ENCODE results near the gene DNAAF8.

The DNAAF8 gene

GRCh38 chr16:4734730-4735535 lies 596 bp downstream of the DNAAF8 start:
- TF ChIP-seq POLR2AphosphoS5 (IDR thresholded peaks at IDR 0.05; ENCODE audit: low read depth, low read length) (peak; percentile 49; the same call in 1 of the 2 replicates), SIN3A (IDR thresholded peaks at IDR 0.05; ENCODE audit: borderline replicate concordance, insufficient read depth, low read length) (peak; percentile 94; the same call in 1 of the 2 replicates), FOXP2 (optimal IDR thresholded peaks at IDR 0.05; ENCODE audit: borderline replicate concordance, extremely low read depth, extremely low read length, insufficient read depth) (no peak)

DNA sequence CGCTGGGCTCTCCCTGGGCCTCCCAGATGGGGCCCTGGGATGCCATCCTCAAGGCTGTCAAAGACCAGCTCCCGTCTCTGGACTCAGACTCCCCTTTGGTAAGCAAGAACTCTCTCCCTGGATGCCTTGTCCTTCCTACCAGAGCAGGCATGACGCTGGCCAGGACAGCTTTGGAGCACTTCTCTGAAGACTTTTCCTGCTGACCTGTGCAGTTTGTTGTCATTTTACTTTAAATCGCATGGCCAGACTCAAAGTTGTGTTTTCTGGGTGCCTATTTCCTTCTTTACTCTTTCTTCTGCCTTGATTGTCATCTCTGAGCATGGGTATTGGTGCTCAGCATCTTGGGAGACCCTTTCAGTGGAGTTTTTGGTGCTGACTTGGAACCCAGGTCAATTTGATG lies 2.2 kb downstream of the DNAAF8 start:
- no peak for TF ChIP-seq TAF1 (IDR thresholded peaks at IDR 0.05; ENCODE audit: borderline replicate concordance, insufficient read depth, low read length)
- no peak for TF ChIP-seq SIN3A (IDR thresholded peaks at IDR 0.05; ENCODE audit: borderline replicate concordance, insufficient read depth, low read length)
- no peak for TF ChIP-seq FOXP2 (optimal IDR thresholded peaks at IDR 0.05; ENCODE audit: borderline replicate concordance, extremely low read depth, extremely low read length, insufficient read depth)
- TF ChIP-seq, protein P1, sequence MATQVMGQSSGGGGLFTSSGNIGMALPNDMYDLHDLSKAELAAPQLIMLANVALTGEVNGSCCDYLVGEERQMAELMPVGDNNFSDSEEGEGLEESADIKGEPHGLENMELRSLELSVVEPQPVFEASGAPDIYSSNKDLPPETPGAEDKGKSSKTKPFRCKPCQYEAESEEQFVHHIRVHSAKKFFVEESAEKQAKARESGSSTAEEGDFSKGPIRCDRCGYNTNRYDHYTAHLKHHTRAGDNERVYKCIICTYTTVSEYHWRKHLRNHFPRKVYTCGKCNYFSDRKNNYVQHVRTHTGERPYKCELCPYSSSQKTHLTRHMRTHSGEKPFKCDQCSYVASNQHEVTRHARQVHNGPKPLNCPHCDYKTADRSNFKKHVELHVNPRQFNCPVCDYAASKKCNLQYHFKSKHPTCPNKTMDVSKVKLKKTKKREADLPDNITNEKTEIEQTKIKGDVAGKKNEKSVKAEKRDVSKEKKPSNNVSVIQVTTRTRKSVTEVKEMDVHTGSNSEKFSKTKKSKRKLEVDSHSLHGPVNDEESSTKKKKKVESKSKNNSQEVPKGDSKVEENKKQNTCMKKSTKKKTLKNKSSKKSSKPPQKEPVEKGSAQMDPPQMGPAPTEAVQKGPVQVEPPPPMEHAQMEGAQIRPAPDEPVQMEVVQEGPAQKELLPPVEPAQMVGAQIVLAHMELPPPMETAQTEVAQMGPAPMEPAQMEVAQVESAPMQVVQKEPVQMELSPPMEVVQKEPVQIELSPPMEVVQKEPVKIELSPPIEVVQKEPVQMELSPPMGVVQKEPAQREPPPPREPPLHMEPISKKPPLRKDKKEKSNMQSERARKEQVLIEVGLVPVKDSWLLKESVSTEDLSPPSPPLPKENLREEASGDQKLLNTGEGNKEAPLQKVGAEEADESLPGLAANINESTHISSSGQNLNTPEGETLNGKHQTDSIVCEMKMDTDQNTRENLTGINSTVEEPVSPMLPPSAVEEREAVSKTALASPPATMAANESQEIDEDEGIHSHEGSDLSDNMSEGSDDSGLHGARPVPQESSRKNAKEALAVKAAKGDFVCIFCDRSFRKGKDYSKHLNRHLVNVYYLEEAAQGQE (IDR thresholded peaks at IDR 0.05; ENCODE audit: insufficient read depth in 1 of 2, low read depth in 2 of 2, low read length in 2 of 2): no peak
- no peak for TF ChIP-seq POLR2AphosphoS5 (IDR thresholded peaks at IDR 0.05; ENCODE audit: low read depth, low read length)

DNA sequence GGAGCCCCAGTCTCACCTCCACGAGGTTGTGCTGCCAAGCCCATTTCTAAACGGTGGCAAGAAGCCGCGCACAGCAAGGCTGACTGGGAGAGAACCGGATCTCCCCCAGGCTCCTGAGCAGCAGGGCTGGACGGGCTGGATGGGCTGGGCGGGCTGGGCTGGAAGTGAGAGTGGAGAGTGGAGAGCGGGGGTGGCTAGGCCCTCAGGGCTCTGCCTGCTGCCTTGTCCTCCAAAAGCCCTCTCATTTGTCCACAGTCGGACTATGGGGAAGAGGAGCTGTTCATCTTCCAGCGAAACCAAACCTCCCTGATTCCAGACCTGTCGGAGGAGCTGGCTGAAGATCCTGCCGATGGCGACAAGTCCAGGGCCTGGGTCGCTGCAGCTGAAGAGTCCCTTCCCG lies 3.2 kb downstream of the DNAAF8 start:
- TF ChIP-seq POLR2AphosphoS5 (IDR thresholded peaks at IDR 0.05; ENCODE audit: low read depth, low read length) (no peak), TAF1 (IDR thresholded peaks at IDR 0.05; ENCODE audit: borderline replicate concordance, insufficient read depth, low read length) (no peak), FOXP2 (optimal IDR thresholded peaks at IDR 0.05; ENCODE audit: borderline replicate concordance, extremely low read depth, extremely low read length, insufficient read depth) (no peak), SIN3A (IDR thresholded peaks at IDR 0.05; ENCODE audit: borderline replicate concordance, insufficient read depth, low read length) (no peak)
- TF ChIP-seq, protein P1 (IDR thresholded peaks at IDR 0.05; ENCODE audit: insufficient read depth in 1 of 2, low read depth in 2 of 2, low read length in 2 of 2): no peak

- TF ChIP-seq, protein P1 (IDR thresholded peaks at IDR 0.05; ENCODE audit: insufficient read depth in 1 of 2, low read depth in 2 of 2, low read length in 2 of 2): no peak
- TF ChIP-seq SIN3A (IDR thresholded peaks at IDR 0.05; ENCODE audit: borderline replicate concordance, insufficient read depth, low read length): no peak
- TF ChIP-seq POLR2AphosphoS5 (IDR thresholded peaks at IDR 0.05; ENCODE audit: low read depth, low read length): no peak
- TF ChIP-seq FOXP2 (optimal IDR thresholded peaks at IDR 0.05; ENCODE audit: borderline replicate concordance, extremely low read depth, extremely low read length, insufficient read depth): no peak
- no peak for TF ChIP-seq TAF1 (IDR thresholded peaks at IDR 0.05; ENCODE audit: borderline replicate concordance, insufficient read depth, low read length)
These were observed 9.0 kb downstream of the DNAAF8 start for GRCh38 chr16:4743226-4743878.

DNA sequence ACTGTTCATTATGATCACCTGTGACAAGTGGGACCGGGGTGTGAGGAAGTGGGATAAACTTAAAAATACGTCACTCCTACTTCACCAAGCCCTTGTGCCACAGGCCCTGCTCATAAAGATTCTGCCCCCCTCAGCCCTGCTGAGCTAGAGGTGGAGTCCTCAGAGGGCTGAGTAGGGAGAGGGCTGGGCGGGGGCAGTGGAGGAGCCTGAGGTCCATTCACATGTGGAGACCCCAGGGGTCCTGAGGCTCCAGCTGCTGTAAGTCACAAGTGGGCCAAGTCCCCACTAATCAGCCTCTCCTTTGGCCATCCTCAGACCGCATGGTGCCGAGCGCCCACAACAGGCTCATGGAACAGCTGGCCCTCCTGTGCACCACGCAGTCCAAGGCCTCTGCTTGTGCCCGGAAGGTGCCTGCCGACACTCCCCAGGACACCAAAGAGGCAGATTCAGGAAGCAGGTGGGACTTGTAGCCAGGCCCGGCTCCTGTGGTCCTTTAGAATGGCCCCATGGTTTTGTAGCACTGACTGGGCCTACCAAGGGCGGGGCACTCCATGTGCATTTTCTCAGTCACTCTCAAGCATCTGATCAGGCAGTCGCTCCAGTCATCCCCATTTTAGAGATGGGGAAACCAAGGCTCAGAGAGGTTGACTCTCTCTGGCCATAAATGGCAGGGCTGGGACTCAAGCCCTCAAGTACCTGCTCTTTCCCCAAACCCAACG lies 10.4 kb downstream of the DNAAF8 start:
- TF ChIP-seq POLR2AphosphoS5 (IDR thresholded peaks at IDR 0.05; ENCODE audit: low read depth, low read length): no peak
- no peak for TF ChIP-seq FOXP2 (optimal IDR thresholded peaks at IDR 0.05; ENCODE audit: borderline replicate concordance, extremely low read depth, extremely low read length, insufficient read depth)
- TF ChIP-seq, protein P1 (IDR thresholded peaks at IDR 0.05; ENCODE audit: insufficient read depth in 1 of 2, low read depth in 2 of 2, low read length in 2 of 2): no peak
- no peak for TF ChIP-seq SIN3A (IDR thresholded peaks at IDR 0.05; ENCODE audit: borderline replicate concordance, insufficient read depth, low read length)
- no peak for TF ChIP-seq TAF1 (IDR thresholded peaks at IDR 0.05; ENCODE audit: borderline replicate concordance, insufficient read depth, low read length)
